Skin of body (tissue), 2 donors: ENCODE data around the gene CHCHD3. TPM values are rescaled to one million over a fixed set of nuclear protein-coding genes. Genes with fewer than 3 reads are reported as not detected.
"Not testable (repeated sequence)": the region's sequence is repeated elsewhere in the genome, so short reads cannot be mapped to it uniquely, and the experiment has no call there.

Experiments used
- DNase-seq: peaks from one replicate; lab custom pipeline; 2025; lab: John Stamatoyannopoulos, UW
- total RNA-seq: library from RNA; depleted of rRNA; stranded (reverse); fragments of >200 nt; gene quantifications from one replicate; pipeline ENCODE4 v1.2.3, GENCODE V29; 2014

The CHCHD3 gene
- total RNA-seq, 1 donor from 2014 or later: 62.7 TPM

- DNase-seq: no peak
These were observed 117.0 kb downstream of the CHCHD3 start for GRCh38 chr7:132964876-132965275.

- DNase-seq: no peak
These were observed 122.0 kb downstream of the CHCHD3 start for GRCh38 chr7:132959891-132960290.

- DNase-seq: no peak
These were observed 125.3 kb downstream of the CHCHD3 start for GRCh38 chr7:132956556-132956955.

DNA sequence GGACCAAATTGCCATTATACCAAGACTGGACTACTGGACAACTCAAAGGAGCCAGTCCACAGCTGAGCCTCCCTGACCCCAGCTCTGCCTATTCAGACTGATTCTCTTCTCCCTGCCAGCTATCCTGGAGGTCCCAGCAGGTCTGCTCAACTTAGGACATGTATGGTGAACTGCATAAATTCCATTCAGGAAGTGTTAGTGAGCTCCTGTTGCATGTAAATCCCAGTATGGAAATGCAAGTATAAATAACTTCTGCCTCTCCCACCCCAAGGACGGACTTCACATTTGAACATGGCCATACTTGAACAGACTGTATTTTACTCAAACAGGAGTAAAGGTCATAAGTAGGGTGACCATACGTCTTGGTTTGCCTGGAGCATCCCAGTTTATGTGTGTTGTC, 128.4 kb downstream of the CHCHD3 start:
- no peak for DNase-seq

GRCh38 chr7:132950725-132951124, 131.2 kb downstream of the CHCHD3 start:
- DNase-seq: no peak

GRCh38 chr7:132947011-132947410, 134.9 kb downstream of the CHCHD3 start:
- no peak for DNase-seq

- DNase-seq: no peak
These were observed 137.1 kb downstream of the CHCHD3 start for GRCh38 chr7:132944774-132945173.

GRCh38 chr7:132943645-132944044, 138.2 kb downstream of the CHCHD3 start:
- no peak for DNase-seq

DNA sequence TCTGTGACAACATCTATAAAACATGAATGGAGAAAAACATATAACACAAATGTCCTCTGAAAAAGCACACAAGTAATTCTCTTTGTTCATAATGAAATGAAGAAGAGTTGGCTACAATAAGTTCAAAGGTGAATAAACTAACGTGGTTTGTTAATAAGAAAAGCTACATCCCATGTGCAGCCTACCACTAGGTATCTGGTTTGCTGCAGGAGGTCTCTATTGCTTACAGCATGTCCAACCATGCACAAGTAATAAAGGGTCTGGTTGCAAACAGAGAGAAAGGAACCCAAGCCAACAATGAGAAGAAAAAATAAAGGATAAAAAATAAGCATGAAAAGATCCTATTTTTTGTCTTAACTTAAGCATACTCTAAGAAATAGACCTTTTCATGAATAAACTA, 139.2 kb downstream of the CHCHD3 start:
- DNase-seq: no peak

DNA sequence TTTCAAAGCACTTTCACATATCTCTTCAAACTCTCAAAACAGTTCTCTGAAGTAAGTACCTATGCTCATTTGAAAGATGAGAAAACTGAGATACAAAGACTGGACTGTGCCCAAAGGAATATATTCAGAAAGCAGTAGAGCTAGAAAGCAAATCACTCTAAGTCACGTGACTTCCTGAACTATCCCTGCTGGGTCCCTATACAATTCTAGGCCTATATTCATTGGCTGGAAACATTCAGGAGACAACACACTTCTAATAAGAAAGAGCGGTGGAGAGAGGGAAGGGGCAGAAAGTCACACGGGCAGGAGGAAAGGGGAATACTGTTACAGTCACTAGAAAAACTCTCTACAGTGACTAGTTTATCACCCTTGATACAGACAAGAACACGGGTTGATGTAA, 140.0 kb downstream of the CHCHD3 start:
- DNase-seq: no peak

DNA sequence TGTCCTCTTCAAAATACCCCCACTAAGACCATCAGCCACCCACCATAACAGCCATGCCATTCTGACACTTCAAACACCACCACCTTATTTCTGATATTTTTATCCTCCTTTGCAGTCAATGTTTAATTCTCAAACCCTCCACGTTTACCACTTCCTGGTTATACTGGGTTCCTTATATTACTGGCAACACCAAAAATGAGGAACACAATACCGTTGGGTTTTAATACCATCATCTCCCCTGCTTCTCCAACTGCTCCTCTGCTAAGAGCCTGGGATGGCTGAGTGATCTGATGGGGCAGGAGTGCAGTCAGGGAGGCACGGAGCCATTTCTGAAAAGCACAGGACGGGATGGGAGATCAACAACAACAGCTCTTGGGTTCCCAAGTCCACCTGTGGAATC, 140.5 kb downstream of the CHCHD3 start:
- no peak for DNase-seq

DNA sequence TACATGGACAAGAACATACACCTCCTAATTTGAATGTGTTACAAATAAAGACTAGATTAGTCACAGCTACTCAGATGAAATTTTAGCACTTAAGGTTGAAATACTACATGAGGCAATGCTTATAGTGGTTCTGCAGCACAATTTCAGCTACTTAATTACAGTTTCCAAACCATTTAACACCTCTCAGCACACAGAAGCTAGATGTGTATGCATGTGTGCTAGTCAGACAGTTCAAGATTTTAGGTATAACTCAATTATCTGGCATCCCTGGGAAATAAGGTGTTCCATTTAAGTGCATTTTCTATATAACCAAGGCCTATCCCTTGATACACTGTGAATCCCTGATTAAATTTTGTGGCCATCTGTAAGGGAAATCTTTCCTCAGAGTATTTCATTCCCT, 141.8 kb downstream of the CHCHD3 start:
- DNase-seq: no peak

DNA sequence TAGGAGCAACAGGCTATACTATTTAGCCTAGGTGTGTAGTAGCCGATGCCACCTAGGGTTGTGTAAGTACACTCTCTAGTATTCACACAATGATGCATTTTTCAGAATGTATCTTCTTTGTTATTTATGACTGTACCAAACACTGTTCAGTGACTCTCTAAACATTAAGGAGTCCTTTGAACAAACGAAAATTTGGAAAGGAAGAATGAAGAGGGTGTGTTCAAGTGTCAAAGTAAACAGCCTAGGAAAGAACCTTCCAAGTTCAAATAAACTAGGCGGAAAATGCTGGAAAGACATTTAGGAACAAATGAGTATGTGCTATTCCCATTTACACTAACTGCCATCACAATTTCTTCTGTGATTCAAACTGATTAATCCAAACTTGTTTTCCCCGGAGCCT, 142.4 kb downstream of the CHCHD3 start:
- DNase-seq: no peak

GRCh38 chr7:132937286-132937685, 144.6 kb downstream of the CHCHD3 start:
- no peak for DNase-seq

- no peak for DNase-seq
These were observed 146.3 kb downstream of the CHCHD3 start for GRCh38 chr7:132935608-132936007.

DNA sequence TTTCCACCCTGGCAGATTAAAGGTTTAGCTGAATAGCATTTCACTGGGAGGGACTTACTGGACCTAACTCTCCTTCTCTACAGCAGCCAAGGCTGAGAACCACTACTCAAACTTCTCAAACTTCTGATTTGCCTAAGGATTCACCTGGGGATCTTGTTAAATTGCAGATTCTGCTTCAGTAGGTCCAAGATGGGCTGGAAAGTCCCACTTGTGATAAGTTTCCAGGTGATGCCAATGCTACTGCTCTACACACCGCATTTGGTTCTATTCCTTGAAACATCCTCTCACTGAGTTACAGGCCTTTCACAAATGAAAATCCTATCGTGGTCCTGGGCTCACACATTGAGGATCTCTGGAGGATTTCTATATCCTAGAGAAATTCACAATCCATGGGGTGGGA, 147.9 kb downstream of the CHCHD3 start:
- DNase-seq: no peak

- DNase-seq: no peak
These were observed 148.8 kb downstream of the CHCHD3 start for GRCh38 chr7:132933072-132933458.

- no peak for DNase-seq
These were observed 149.4 kb downstream of the CHCHD3 start for GRCh38 chr7:132932296-132933071.

GRCh38 chr7:132930881-132931280, 151.0 kb downstream of the CHCHD3 start:
- no peak for DNase-seq

DNA sequence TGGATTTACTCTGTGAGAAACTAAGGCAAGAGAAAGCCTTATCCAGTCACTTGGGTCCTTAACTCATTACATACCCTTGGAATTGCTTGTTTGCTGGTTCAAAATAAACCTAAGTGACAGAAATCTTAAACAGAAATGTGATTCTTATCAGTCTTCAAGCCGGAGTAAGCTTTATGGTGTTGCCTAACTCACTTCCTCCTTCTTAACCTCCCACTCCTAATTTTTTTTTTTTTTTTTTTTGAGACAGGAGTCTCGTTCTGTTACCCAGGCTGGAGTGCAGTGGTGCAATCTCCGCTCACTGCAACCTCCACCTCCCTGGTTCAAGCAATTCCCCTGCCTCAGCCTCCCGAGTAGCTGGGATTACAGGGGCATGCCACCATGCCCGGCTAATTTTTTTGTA, 151.9 kb downstream of the CHCHD3 start:
- not testable (repeated sequence) for DNase-seq

- peak; percentile 18 for DNase-seq
These were observed 162.1 kb downstream of the CHCHD3 start for GRCh38 chr7:132919771-132920170.

GRCh38 chr7:132915647-132916046, 166.2 kb downstream of the CHCHD3 start:
- no peak for DNase-seq

GRCh38 chr7:132910657-132911056, 171.2 kb downstream of the CHCHD3 start:
- DNase-seq: no peak
